HEK293 (cell line): ENCODE data around the gene USP19.

ENCODE experiments used
- CTCF ChIA-PET: fragments of 350-600 bp; formaldehyde crosslinking; extraction: SDS; loops from one replicate; lab custom pipeline; 2021; ENCODE audit warnings: antibody characterized with exemption; lab: Yijun Ruan, JAX
- POLR2A ChIA-PET: fragments of 300-600 bp; formaldehyde crosslinking; extraction: SDS; loops from one replicate; lab custom pipeline; 2020; ENCODE audit warnings: antibody characterized with exemption, inconsistent platforms; lab: Yijun Ruan, JAX
- H3K27ac ChIP-seq: fragments of 200-500 bp; sonication (Bioruptor generic); 2 replicates; pipeline ENCODE4 v1.5.1; 2014; ENCODE audit warnings: low read depth, low read length, control low read depth, inconsistent platforms; ENCODE audit errors: extremely low read depth
- H3K36me3 ChIP-seq, 2 experiments: fragments of 200-500 bp in 1 of 2; sonication (Bioruptor generic) in 1 of 2; 1 replicate in 1 of 2; 2 replicates in 1 of 2; pipeline ENCODE4 v1.5.1; 2014 to 2017; ENCODE audit warnings: inconsistent platforms in 2 of 2, low read length in 2 of 2; ENCODE audit not compliant: control insufficient read depth in 2 of 2, insufficient read depth in 1 of 2
- H3K4me1 ChIP-seq: fragments of 200-500 bp; sonication (Bioruptor generic); 2 replicates; pipeline ENCODE4 v1.5.1; 2014; ENCODE audit warnings: mild to moderate bottlenecking, low read length, inconsistent platforms; ENCODE audit not compliant: control insufficient read depth, insufficient read depth
- H3K4me3 ChIP-seq: 2 replicates; pipeline ENCODE4 v1.5.1; 2011; ENCODE audit warnings: low read depth, mild to moderate bottlenecking, control low read depth, low read length, moderate library complexity
- H3K9me3 ChIP-seq: fragments of 200-500 bp; sonication (Bioruptor generic); 2 replicates; pipeline ENCODE4 v1.5.1; 2014; ENCODE audit warnings: low read depth, low read length, inconsistent platforms; ENCODE audit not compliant: control insufficient read depth, insufficient read depth
- EGR2 ChIP-seq: fragments of 450-650 bp; formaldehyde crosslinking; IDR thresholded peaks from 2 replicates; pipeline ENCODE4 v1.5.1; 2016; ENCODE audit warnings: low read depth, missing biosample characterization, missing genetic modification characterization
- FEZF1 ChIP-seq: fragments of 450-650 bp; formaldehyde crosslinking; IDR thresholded peaks from 2 replicates; pipeline ENCODE4 v1.5.1; 2016; ENCODE audit warnings: missing biosample characterization, missing genetic modification characterization
- KLF10 ChIP-seq: fragments of 450-650 bp; IDR thresholded peaks from 2 replicates; pipeline ENCODE4 v1.5.1; 2018; ENCODE audit warnings: missing biosample characterization, mild to moderate bottlenecking, missing genetic modification characterization
- REPIN1 ChIP-seq: fragments of 450-650 bp; formaldehyde crosslinking; IDR thresholded peaks from 2 replicates; pipeline ENCODE4 v1.5.1; 2017; ENCODE audit warnings: missing biosample characterization, missing genetic modification characterization, low read depth
- TRIM28 ChIP-seq: IDR thresholded peaks from 2 replicates; pipeline ENCODE4 v1.6.1; 2011; ENCODE audit warnings: low read length, control low read depth, borderline replicate concordance
- WT1 ChIP-seq: fragments of 450-650 bp; formaldehyde crosslinking; IDR thresholded peaks from 2 replicates; pipeline ENCODE4 v1.5.1; 2016; ENCODE audit warnings: missing biosample characterization, missing genetic modification characterization
- ZBTB20 ChIP-seq: fragments of 450-650 bp; formaldehyde crosslinking; IDR thresholded peaks from 2 replicates; pipeline ENCODE4 v1.5.1; 2016; ENCODE audit warnings: missing biosample characterization, missing genetic modification characterization
- ZBTB7A ChIP-seq: fragments of 450-650 bp; formaldehyde crosslinking; IDR thresholded peaks from 2 replicates; pipeline ENCODE4 v1.5.1; 2016; ENCODE audit warnings: low read depth, missing biosample characterization, missing genetic modification characterization
- ZBTB8A ChIP-seq: fragments of 450-650 bp; formaldehyde crosslinking; IDR thresholded peaks from 2 replicates; pipeline ENCODE4 v1.5.1; 2016; ENCODE audit warnings: missing biosample characterization, missing genetic modification characterization
- ZFP41 ChIP-seq: fragments of 450-650 bp; formaldehyde crosslinking; IDR thresholded peaks from 2 replicates; pipeline ENCODE4 v1.5.1; 2016; ENCODE audit warnings: missing biosample characterization, missing genetic modification characterization, borderline replicate concordance
- ZIC2 ChIP-seq: fragments of 450-650 bp; formaldehyde crosslinking; IDR thresholded peaks from 2 replicates; pipeline ENCODE4 v1.5.1; 2016; ENCODE audit warnings: missing biosample characterization, missing genetic modification characterization
- ZNF157 ChIP-seq: fragments of 450-650 bp; formaldehyde crosslinking; IDR thresholded peaks from 2 replicates; pipeline ENCODE4 v1.5.1; 2016; ENCODE audit warnings: missing biosample characterization, missing genetic modification characterization
- ZNF19 ChIP-seq: fragments of 450-650 bp; formaldehyde crosslinking; IDR thresholded peaks from 2 replicates; pipeline ENCODE4; 2016; ENCODE audit warnings: missing biosample characterization, missing genetic modification characterization, low read depth
- ZNF214 ChIP-seq: fragments of 450-650 bp; formaldehyde crosslinking; IDR thresholded peaks from 2 replicates; pipeline ENCODE4 v1.5.1; 2017; ENCODE audit warnings: missing biosample characterization, mild to moderate bottlenecking, missing genetic modification characterization, borderline replicate concordance
- ZNF221 ChIP-seq: fragments of 450-650 bp; formaldehyde crosslinking; IDR thresholded peaks from 2 replicates; pipeline ENCODE4 v1.5.1; 2017; ENCODE audit warnings: missing biosample characterization, missing genetic modification characterization, borderline replicate concordance
- ZNF24 ChIP-seq: fragments of 450-650 bp; formaldehyde crosslinking; IDR thresholded peaks from 2 replicates; pipeline ENCODE4 v1.5.1; 2016; ENCODE audit warnings: missing biosample characterization, missing genetic modification characterization
- ZNF266 ChIP-seq: fragments of 450-650 bp; formaldehyde crosslinking; IDR thresholded peaks from 2 replicates; pipeline ENCODE4 v1.5.1; 2016; ENCODE audit warnings: missing biosample characterization, missing genetic modification characterization, low read depth
- ZNF514 ChIP-seq: fragments of 450-650 bp; formaldehyde crosslinking; IDR thresholded peaks from 2 replicates; pipeline ENCODE4 v1.5.1; 2016; ENCODE audit warnings: missing biosample characterization, missing genetic modification characterization
- ZNF610 ChIP-seq: fragments of 450-650 bp; formaldehyde crosslinking; IDR thresholded peaks from 2 replicates; pipeline ENCODE4 v1.5.1; 2016; ENCODE audit warnings: missing biosample characterization, missing genetic modification characterization, borderline replicate concordance
- TF ChIP-seq, protein P1 (sequence below): fragments of 450-650 bp; formaldehyde crosslinking; IDR thresholded peaks from 2 replicates; pipeline ENCODE4 v1.5.1; 2017; ENCODE audit warnings: missing biosample characterization, missing genetic modification characterization
- TF ChIP-seq, protein P2 (sequence below): fragments of 450-650 bp; formaldehyde crosslinking; IDR thresholded peaks from 2 replicates; pipeline ENCODE4 v1.5.1; 2016; ENCODE audit warnings: missing biosample characterization, missing genetic modification characterization, low read depth
- TF ChIP-seq, protein P3 (sequence below): fragments of 450-650 bp; IDR thresholded peaks from 2 replicates; pipeline ENCODE4 v1.5.1; 2018; ENCODE audit warnings: missing biosample characterization, mild to moderate bottlenecking, missing genetic modification characterization
- TF ChIP-seq, protein P4 (sequence below): fragments of 450-650 bp; formaldehyde crosslinking; IDR thresholded peaks from 2 replicates; pipeline ENCODE4 v1.5.1; 2016; ENCODE audit warnings: missing biosample characterization, missing genetic modification characterization

The USP19 gene

DNA sequence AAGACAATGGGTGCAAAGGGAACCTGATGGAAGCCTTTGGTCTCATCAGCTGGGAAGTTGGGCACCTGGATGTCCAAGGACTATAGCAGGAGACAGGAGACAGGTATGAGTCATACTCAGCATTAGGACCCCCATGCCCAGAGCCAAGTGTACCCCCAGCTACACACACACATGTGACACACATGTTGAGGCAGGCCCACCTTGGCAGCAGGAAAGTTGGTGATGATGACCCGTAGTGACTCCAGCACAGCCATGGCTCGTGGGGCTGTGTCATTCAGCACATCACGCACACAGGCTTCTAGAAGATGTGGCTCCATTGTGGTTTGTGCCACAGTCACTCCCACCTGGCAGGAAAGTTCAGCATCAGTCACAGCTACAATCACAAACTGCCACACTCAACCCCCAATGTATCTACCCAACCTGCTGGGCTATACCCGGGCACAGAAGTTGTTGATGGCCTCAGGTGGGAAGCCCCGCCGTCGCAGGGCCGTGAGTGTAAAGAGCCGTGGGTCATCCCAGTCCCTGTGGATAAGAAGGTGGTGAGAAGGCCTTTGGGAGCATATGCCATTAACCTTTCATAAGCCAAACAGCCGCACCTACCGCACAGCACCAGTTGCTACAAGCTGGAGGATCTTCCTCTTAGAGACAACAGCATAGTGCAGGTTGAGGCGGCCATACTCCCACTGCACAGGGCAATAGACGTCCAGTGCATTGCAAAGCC lies 21.6 kb downstream of the USP19 start:
- Histone ChIP-seq H3K9me3 (no peaks in the 10 kb centered on the region), H3K27ac (no peak overlapping the region)
- POLR2A ChIA-PET, result interaction anchor here (0.6 to 1.2 kb wide), 2 partner anchors 21 to 111 kb away, joined by 3 to 5 read pairs; partner anchors contain the start of gene USP19
- CTCF ChIA-PET, result no interaction called here
- TF ChIP-seq ZNF19, result no peak
- no peak for TF ChIP-seq ZNF610 (tag by site-specific recombination)
- TF ChIP-seq ZBTB20 (tag by site-specific recombination), result no peak
- TF ChIP-seq ZFP41, result no peak
- no peak for TF ChIP-seq EGR2
- TF ChIP-seq WT1 (tag by site-specific recombination), result no peak
- TF ChIP-seq KLF10, result no peak
- TF ChIP-seq FEZF1 (tag by site-specific recombination), result no peak
- no peak for TF ChIP-seq ZNF157 (tag by site-specific recombination)
- no peak for TF ChIP-seq ZNF514 (tag by site-specific recombination)
- TF ChIP-seq REPIN1 (tag by site-specific recombination), result no peak
- TF ChIP-seq, protein P1, sequence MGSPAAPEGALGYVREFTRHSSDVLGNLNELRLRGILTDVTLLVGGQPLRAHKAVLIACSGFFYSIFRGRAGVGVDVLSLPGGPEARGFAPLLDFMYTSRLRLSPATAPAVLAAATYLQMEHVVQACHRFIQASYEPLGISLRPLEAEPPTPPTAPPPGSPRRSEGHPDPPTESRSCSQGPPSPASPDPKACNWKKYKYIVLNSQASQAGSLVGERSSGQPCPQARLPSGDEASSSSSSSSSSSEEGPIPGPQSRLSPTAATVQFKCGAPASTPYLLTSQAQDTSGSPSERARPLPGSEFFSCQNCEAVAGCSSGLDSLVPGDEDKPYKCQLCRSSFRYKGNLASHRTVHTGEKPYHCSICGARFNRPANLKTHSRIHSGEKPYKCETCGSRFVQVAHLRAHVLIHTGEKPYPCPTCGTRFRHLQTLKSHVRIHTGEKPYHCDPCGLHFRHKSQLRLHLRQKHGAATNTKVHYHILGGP (tag by site-specific recombination), result no peak
- TF ChIP-seq ZNF221 (tag by site-specific recombination), result no peak
- no peak for TF ChIP-seq ZNF214 (tag by site-specific recombination)
- TF ChIP-seq ZBTB7A (tag by site-specific recombination), result no peak
- TF ChIP-seq ZBTB8A (tag by site-specific recombination), result no peak
- TF ChIP-seq TRIM28, result no peak
- TF ChIP-seq ZNF266 (tag by site-specific recombination), result no peak
- TF ChIP-seq, all 188 proteins: peak for 0
- Histone ChIP-seq H3K4me1 (no peaks in the 10 kb centered on the region; the same call in 1 of the 2 replicates), H3K4me3 (no peak overlapping the region), H3K36me3 (peaks cover 14 to 75% of the 10 kb centered on the region in 2 experiments; a peak in 2 of 3 replicates)

DNA sequence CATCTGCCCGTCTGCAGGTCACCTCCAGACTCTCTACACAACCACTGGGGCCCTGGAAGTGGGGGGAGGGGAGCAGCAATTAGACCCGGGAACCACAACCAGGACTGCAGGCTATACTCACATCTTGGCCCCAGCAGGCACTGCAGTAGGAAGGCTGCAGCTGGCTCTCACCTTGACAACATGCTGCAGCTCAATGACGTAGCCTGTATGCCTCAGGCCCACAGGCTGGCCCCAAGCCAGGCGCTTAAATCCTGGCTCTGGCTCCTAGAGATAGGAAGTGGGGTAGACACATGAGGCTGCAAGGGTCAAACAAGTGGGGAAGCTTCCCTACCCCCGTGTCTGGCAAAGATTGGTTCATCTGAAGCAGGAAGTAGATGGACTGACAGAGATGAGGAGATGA lies 22.2 kb downstream of the USP19 start:
- TF ChIP-seq, protein P2, sequence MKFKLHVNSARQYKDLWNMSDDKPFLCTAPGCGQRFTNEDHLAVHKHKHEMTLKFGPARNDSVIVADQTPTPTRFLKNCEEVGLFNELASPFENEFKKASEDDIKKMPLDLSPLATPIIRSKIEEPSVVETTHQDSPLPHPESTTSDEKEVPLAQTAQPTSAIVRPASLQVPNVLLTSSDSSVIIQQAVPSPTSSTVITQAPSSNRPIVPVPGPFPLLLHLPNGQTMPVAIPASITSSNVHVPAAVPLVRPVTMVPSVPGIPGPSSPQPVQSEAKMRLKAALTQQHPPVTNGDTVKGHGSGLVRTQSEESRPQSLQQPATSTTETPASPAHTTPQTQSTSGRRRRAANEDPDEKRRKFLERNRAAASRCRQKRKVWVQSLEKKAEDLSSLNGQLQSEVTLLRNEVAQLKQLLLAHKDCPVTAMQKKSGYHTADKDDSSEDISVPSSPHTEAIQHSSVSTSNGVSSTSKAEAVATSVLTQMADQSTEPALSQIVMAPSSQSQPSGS (tag by site-specific recombination), result no peak
- TF ChIP-seq, protein P3, sequence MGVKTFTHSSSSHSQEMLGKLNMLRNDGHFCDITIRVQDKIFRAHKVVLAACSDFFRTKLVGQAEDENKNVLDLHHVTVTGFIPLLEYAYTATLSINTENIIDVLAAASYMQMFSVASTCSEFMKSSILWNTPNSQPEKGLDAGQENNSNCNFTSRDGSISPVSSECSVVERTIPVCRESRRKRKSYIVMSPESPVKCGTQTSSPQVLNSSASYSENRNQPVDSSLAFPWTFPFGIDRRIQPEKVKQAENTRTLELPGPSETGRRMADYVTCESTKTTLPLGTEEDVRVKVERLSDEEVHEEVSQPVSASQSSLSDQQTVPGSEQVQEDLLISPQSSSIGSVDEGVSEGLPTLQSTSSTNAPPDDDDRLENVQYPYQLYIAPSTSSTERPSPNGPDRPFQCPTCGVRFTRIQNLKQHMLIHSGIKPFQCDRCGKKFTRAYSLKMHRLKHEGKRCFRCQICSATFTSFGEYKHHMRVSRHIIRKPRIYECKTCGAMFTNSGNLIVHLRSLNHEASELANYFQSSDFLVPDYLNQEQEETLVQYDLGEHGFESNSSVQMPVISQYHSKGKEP, result 0 out of 2 replicates have a peak, but pooled peaks have one; percentile 28
- TF ChIP-seq ZNF24 (tag by site-specific recombination) (no peak), ZIC2 (tag by site-specific recombination) (0 out of 2 replicates have a peak, but pooled peaks have one; percentile 11)
- TF ChIP-seq, protein P4, sequence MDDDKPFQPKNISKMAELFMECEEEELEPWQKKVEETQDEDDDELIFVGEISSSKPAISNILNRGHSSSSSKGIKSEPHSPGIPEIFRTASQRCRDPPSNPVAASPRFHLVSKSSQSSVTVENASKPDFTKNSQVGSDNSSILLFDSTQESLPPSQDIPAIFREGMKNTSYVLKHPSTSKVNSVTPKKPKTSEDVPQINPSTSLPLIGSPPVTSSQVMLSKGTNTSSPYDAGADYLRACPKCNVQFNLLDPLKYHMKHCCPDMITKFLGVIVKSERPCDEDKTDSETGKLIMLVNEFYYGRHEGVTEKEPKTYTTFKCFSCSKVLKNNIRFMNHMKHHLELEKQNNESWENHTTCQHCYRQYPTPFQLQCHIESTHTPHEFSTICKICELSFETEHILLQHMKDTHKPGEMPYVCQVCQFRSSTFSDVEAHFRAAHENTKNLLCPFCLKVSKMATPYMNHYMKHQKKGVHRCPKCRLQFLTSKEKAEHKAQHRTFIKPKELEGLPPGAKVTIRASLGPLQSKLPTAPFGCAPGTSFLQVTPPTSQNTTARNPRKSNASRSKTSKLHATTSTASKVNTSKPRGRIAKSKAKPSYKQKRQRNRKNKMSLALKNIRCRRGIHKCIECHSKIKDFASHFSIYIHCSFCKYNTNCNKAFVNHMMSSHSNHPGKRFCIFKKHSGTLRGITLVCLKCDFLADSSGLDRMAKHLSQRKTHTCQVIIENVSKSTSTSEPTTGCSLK (tag by site-specific recombination), result no peak
- POLR2A ChIA-PET, result interaction anchor here (0.6 to 1.2 kb wide), 2 partner anchors 22 to 110 kb away, joined by 3 to 5 read pairs; partner anchors contain the start of gene USP19
- Histone ChIP-seq H3K27ac (no peak overlapping the region), H3K4me3 (no peak overlapping the region), H3K9me3 (no peaks in the 10 kb centered on the region), H3K36me3 (peaks cover 14 to 72% of the 10 kb centered on the region in 2 experiments; a peak in 2 of 3 replicates), H3K4me1 (no peaks in the 10 kb centered on the region; the same call in 1 of the 2 replicates)
- CTCF ChIA-PET, result interaction anchor here (0.6 kb wide), 1 partner anchor 57 kb away, joined by 3 read pairs; no protein-coding TSS in a partner anchor
